ENCODE measurements around the gene ANKS3.

ANKS3 gene

GRCh38 chr16:4767872-4768548, 33.9 kb upstream of the ANKS3 start:
- Mint-ChIP-seq H3K27ac (peak overlapping the region; percentile 73 to 91 (median 87)), H3K36me3 (ENCODE audit: low read depth) (peaks cover 6% of the 10 kb centered on the region), H3K4me3 (peak overlapping the region; percentile 89 to 91 (median 89)), H3K9me3 (no peaks in the 10 kb centered on the region), H3K27me3 (ENCODE audit: low read depth) (no peaks in the 10 kb centered on the region), H3K4me1 (peaks cover 19% of the 10 kb centered on the region)
- TF ChIP-seq, protein P1, sequence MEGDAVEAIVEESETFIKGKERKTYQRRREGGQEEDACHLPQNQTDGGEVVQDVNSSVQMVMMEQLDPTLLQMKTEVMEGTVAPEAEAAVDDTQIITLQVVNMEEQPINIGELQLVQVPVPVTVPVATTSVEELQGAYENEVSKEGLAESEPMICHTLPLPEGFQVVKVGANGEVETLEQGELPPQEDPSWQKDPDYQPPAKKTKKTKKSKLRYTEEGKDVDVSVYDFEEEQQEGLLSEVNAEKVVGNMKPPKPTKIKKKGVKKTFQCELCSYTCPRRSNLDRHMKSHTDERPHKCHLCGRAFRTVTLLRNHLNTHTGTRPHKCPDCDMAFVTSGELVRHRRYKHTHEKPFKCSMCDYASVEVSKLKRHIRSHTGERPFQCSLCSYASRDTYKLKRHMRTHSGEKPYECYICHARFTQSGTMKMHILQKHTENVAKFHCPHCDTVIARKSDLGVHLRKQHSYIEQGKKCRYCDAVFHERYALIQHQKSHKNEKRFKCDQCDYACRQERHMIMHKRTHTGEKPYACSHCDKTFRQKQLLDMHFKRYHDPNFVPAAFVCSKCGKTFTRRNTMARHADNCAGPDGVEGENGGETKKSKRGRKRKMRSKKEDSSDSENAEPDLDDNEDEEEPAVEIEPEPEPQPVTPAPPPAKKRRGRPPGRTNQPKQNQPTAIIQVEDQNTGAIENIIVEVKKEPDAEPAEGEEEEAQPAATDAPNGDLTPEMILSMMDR (IDR thresholded peaks at IDR 0.05; ENCODE audit: unreplicated experiment in 3 of 3): no peak

- TF ChIP-seq, protein P1 (IDR thresholded peaks at IDR 0.05; ENCODE audit: unreplicated experiment in 3 of 3): no peak
- no peaks in the 10 kb centered on the region for H3K9me3 Mint-ChIP-seq
- peak within 1 kb of the TSS; percentile 89 to 91 (median 91) for H3K4me3 Mint-ChIP-seq
- H3K27me3 Mint-ChIP-seq (ENCODE audit: low read depth): no peaks in the 10 kb centered on the region
- peaks cover 19% of the 10 kb centered on the region for H3K4me1 Mint-ChIP-seq
- peaks cover 14% of the 10 kb centered on the region for H3K36me3 Mint-ChIP-seq (ENCODE audit: low read depth)
- H3K27ac Mint-ChIP-seq: peak within 1 kb of the TSS; percentile 81 to 95 (median 91)
Measured at GRCh38 chr16:4766875-4767628, 33.0 kb upstream of the ANKS3 start, which contains the start of gene ZNF500. Gene ZNF500, minus strand, starts transcription at chr16:4767162. Its CDS starts 1,184 bp downstream, at chr16:4765978.

DNA sequence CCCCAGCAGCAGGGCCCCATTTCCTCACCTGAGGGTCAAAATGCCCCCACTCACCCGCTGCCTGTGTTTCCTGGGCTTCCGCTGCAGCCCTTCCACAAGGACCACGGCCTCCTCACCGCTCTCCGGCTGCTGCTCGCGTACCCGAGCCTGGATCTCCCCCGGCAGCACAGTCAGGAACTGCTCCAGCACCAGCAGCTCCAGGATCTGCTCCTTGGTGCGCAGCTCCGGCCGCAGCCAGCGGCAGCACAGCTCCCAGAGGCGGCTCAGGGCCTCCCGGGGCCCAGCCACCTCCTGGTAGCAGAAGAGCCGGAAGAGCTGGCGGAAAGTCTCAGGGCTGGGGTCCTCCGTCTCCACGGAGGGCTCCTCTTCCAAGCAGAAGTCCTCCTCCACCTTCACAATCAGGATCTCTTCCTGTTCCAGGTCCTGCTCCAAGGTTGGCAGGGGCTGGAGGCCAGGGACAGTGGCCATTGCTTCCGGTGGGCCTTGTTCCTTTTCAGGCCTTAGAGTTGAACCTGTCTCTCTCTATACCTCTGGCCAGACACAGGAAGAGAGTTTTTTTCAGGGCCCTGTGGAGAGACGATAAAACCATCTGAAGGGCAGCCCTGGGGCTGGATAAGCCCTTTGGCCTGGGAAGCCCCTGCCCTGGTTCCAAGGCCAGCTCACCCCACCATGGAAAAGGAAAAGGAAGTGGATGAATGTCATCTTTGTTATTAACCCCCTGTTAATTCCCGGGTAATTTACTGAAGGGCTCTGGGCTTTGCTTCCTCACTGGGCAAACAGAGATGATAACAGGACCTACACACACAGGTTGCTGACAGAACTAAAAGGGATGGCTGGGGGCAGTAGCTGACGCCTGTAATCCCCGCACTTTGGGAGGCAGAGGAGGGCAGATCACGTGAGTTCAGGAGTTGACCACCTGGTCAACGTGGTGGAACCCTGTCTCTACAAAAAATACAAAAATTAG, 31.7 kb upstream of the ANKS3 start:
- Mint-ChIP-seq H3K4me3 (peak overlapping the region; percentile 86 to 91 (median 87)), H3K27ac (peak overlapping the region in 2 of 3 experiments; percentile 70 to 77)

GRCh38 chr16:4763791-4764190, 29.7 kb upstream of the ANKS3 start:
- no peak overlapping the region for H3K27ac Mint-ChIP-seq
- peak overlapping the region; percentile 50 to 70 (median 53) for H3K4me3 Mint-ChIP-seq
- H3K36me3 Mint-ChIP-seq (ENCODE audit: low read depth): peaks cover 37% of the 10 kb centered on the region
- H3K4me1 Mint-ChIP-seq: peaks cover 19% of the 10 kb centered on the region
- H3K27me3 Mint-ChIP-seq (ENCODE audit: low read depth): no peaks in the 10 kb centered on the region
- TF ChIP-seq, protein P1 (IDR thresholded peaks at IDR 0.05; ENCODE audit: unreplicated experiment in 3 of 3): no peak
- H3K9me3 Mint-ChIP-seq: no peaks in the 10 kb centered on the region

More for the DNA sequence above, 31.7 kb upstream of the ANKS3 start:
- Mint-ChIP-seq H3K36me3 (ENCODE audit: low read depth) (peaks cover 20% of the 10 kb centered on the region), H3K27me3 (ENCODE audit: low read depth) (no peaks in the 10 kb centered on the region), H3K4me1 (peaks cover 19% of the 10 kb centered on the region), H3K9me3 (no peaks in the 10 kb centered on the region)
- TF ChIP-seq, protein P1 (IDR thresholded peaks at IDR 0.05; ENCODE audit: unreplicated experiment in 3 of 3): no peak

- no peaks in the 10 kb centered on the region for H3K27me3 Mint-ChIP-seq (ENCODE audit: low read depth)
- peaks cover 49% of the 10 kb centered on the region for H3K36me3 Mint-ChIP-seq (ENCODE audit: low read depth)
- H3K27ac Mint-ChIP-seq: no peak overlapping the region
- H3K9me3 Mint-ChIP-seq: no peaks in the 10 kb centered on the region
- H3K4me3 Mint-ChIP-seq: no peak overlapping the region
- TF ChIP-seq, protein P1 (IDR thresholded peaks at IDR 0.05; ENCODE audit: unreplicated experiment in 3 of 3): no peak
- peaks cover 10% of the 10 kb centered on the region for H3K4me1 Mint-ChIP-seq
Measured at GRCh38 chr16:4762205-4762604, 28.1 kb upstream of the ANKS3 start.

All from nephron (organoid).